ENCODE data around the gene A4GALT. TPM values are rescaled to one million over a fixed set of nuclear protein-coding genes. Genes with fewer than 3 reads are reported as not detected.

A4GALT gene
- total and polyA plus RNA-seq, 10 of the 15 experiments (the other 5 are each of a cell fraction or from before 2014, with no cell fraction given) = 0.04 to 3.9 (median 2.3) TPM; not detected in 1

- intact Hi-C loops (cut with micrococcal nuclease; ENCODE audit: unreplicated experiment) = no loop called here
- Histone ChIP-seq H3K79me2 (ENCODE audit: control insufficient read depth, insufficient read depth, low read length) (no peaks in the 10 kb centered on the region; the same call in none of the 2 replicates), H3K4me3 (no peak overlapping the region), H3K9me3 (replicated peaks; ENCODE audit: control insufficient read depth, insufficient read depth, low read length) (no peaks in the 10 kb centered on the region), H3K4me2 (ENCODE audit: control insufficient read depth, insufficient read depth) (no peak overlapping the region), H3K27ac (ENCODE audit: control insufficient read depth, insufficient read depth) (no peak overlapping the region), H3K9ac (ENCODE audit: control insufficient read depth, insufficient read depth, low read length) (no peak overlapping the region), H3K36me3 (ENCODE audit: control insufficient read depth in 2 of 2, insufficient read depth in 2 of 2, low read length in 1 of 2) (peaks cover 0 to 22% of the 10 kb centered on the region in 2 experiments; a peak in 3 of 4 replicates), H3K4me1 (ENCODE audit: control insufficient read depth, insufficient read depth, low read length) (peaks cover 4% of the 10 kb centered on the region), H4K20me1 (ENCODE audit: control insufficient read depth, insufficient read depth) (no peaks in the 10 kb centered on the region), H3K27me3 (replicated peaks in 1 of 2; ENCODE audit: control insufficient read depth in 2 of 2, insufficient read depth in 2 of 2, low read length in 1 of 2) (no peaks in the 10 kb centered on the region), H2AFZ (ENCODE audit: control insufficient read depth, low read depth, low read length) (no peak overlapping the region)
- 91% methylated on average over 16 of the region's 16 CpGs for WGBS (ENCODE audit: insufficient coverage, insufficient replicate concordance, low lambda C conversion rate, missing lambda C conversion rate)
- TF ChIP-seq PML (IDR thresholded peaks at IDR 0.05; ENCODE audit: low read length) = no peak
- TF ChIP-seq NBN (IDR thresholded peaks at IDR 0.05) = no peak
- TF ChIP-seq ZNF24 (IDR thresholded peaks at IDR 0.05) = no peak
- TF ChIP-seq ATF3 (IDR thresholded peaks at IDR 0.05; ENCODE audit: borderline replicate concordance, extremely low read depth, low read depth, low read length) = no peak
- TF ChIP-seq ZNF687 (IDR thresholded peaks at IDR 0.05) = no peak
- no peak for TF ChIP-seq HCFC1 (IDR thresholded peaks at IDR 0.05; ENCODE audit: low read length)
- no peak for TF ChIP-seq BCL3 (IDR thresholded peaks at IDR 0.05; ENCODE audit: borderline replicate concordance, insufficient read depth, low read depth, low read length, poor library complexity, severe bottlenecking)
- TF ChIP-seq RELB (IDR thresholded peaks at IDR 0.05; ENCODE audit: low read depth) = no peak
- no peak for TF ChIP-seq IKZF2 (IDR thresholded peaks at IDR 0.05)
- no peak for TF ChIP-seq TCF7 (IDR thresholded peaks at IDR 0.05; ENCODE audit: borderline replicate concordance)
- TF ChIP-seq SIX5 (IDR thresholded peaks at IDR 0.05; ENCODE audit: low read depth, low read length, severe bottlenecking) = no peak
- DNase-seq (ENCODE audit: low read depth, low spot score) = no peak
- BruUV-seq (replicated peaks) = no TSS peak
- POLR2A ChIA-PET = interaction anchor here (0.6 to 1.5 kb wide), 4 partner anchors 9 to 277 kb away, joined by 3 to 9 read pairs (median 4); no protein-coding TSS in a partner anchor
- CTCF ChIA-PET = no interaction called here
- FAIRE-seq = no peak
- SMC1A ChIA-PET (ENCODE audit: uncharacterized antibody, unreplicated experiment) = no interaction called here
- in situ Hi-C loops (cut with MboI) = no loop called here
- RAD21 ChIA-PET (ENCODE audit: unreplicated experiment) = no interaction called here
- ATAC-seq = no peak
These were observed 23.1 kb downstream of the A4GALT start for GRCh38 chr22:42697542-42698013.
